Measurements from ENCODE around the gene ITPRID2. TPM values are rescaled to one million over a fixed set of nuclear protein-coding genes. Genes with fewer than 3 reads are reported as not detected.

Gene ITPRID2
- total and polyA plus RNA-seq, 2 of the 13 experiments (the other 11 are each of a cell fraction or from before 2014, with no cell fraction given), result 44.8 to 62.3 TPM

DNA sequence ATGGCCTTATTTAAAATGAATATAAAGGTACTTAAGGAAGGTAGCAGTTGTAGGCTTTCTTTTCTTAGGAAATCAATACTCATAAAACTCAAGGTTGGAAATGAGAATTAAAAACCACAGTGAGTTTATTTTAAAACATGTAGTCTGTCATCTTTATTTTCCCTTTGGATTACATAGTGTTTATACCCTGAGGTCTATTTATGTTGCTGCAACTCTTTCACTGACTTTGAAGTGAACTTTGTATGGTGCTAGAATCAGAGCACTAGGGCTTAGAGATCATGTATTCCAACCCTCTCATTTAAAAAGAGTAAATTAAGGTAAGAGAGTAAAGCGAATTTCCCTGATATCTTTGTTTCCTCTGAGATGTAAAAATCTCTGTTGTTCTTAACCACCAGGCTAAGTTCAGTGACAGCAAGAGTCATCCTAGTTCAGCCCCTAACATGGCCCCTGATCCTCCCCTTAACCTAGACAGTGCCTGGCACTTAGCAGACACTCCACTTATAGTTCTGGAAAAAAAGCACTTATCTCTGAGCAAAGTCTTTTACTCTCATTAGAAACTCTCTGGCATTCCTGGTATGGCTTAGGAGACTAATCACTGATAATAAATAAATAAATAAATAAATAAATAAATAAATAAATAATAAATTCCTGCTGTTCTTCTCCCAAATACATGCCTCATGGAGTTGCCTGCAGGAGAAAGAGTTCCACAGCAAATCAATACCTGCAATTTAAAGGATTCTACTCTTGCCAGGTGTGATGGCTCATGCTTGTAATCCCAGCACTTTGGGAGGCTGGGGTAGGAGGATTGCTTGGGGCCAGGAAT is 61.1 kb downstream of the ITPRID2 start (continued):
- TF ChIP-seq CCDC6 (CRISPR knock-in tag; IDR thresholded peaks at IDR 0.05) (no peak), ELK4 (CRISPR knock-in tag; IDR thresholded peaks at IDR 0.05; ENCODE audit: borderline replicate concordance) (no peak), ZSCAN9 (CRISPR knock-in tag; IDR thresholded peaks at IDR 0.05; ENCODE audit: borderline replicate concordance) (no peak)

DNA sequence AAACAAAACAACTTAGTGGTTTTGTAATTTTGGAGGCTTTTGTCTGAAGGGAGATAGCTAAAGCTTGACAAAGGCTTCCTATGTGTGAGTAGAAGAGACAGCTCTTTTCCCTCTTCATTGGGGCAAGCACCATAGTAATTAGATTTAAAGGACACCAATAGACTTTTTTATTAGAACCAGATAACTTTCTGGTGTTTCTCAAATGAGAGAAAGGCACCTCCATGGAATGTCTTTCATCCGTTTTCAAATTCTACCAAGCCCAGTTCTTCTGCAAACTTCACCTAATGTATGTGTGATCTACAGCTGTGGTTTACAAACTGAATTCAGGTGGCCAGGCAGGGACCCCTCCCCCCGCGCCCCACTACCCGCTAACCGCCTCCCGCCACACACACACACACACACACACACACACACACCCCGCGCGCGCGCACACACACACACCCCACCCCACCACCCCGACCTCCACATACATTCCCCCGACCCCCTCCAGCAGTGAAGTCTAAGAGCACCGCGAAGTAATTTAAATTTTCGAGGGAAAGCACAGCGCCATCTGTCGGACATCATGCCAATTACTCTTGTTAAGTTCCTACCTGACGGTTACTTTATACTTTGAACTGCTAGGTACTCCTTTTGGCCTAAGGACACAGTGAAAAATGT is 62.5 kb downstream of the ITPRID2 start:
- ATAC-seq, result peak; percentile 92
- POLR2A ChIA-PET, result no interaction called here
- Histone ChIP-seq H3K4me1 (ENCODE audit: insufficient read depth, low read length) (peaks cover 40% of the 10 kb centered on the region), H3K4me3 (replicated peaks in 1 of 3; ENCODE audit: insufficient read depth in 1 of 3, low read depth in 2 of 3, low read length in 3 of 3) (peak overlapping the region; percentile 52 to 58 (median 53)), H4K20me1 (ENCODE audit: insufficient read depth, low read length) (no peaks in the 10 kb centered on the region), H3K4me2 (ENCODE audit: low read depth, low read length) (peak overlapping the region; percentile 61), H3K27me3 (ENCODE audit: control insufficient read depth in 1 of 2, insufficient read depth in 2 of 2, low read length in 2 of 2) (no peaks in the 10 kb centered on the region; a peak in 1 of 5 replicates), H3K27ac (ENCODE audit: extremely low read length, insufficient read depth, low read length) (peak overlapping the region; percentile 16), H3K36me3 (replicated peaks in 1 of 2; ENCODE audit: control insufficient read depth in 1 of 2, insufficient read depth in 2 of 2, low read length in 2 of 2) (no peaks in the 10 kb centered on the region), H3K9me3 (ENCODE audit: low read length) (no peaks in the 10 kb centered on the region), H3K9ac (ENCODE audit: insufficient read depth, low read depth, low read length) (peak overlapping the region; percentile 49), H2AFZ (ENCODE audit: low read length) (peak overlapping the region; percentile 65), H3K79me2 (ENCODE audit: insufficient read depth, low read length) (no peaks in the 10 kb centered on the region)
- BruUV-seq (replicated peaks), result no TSS peak
- in situ Hi-C loops (cut with HindIII; ENCODE audit: extremely low pct_ligation_motif_present, low pct_unique_long_range_greater_than_20kb) (no loop called here), intact Hi-C loops (cut with micrococcal nuclease; ENCODE audit: unreplicated experiment) (loop anchor here (1.0 to 10.0 kb wide), 6 partner anchors 10 to 216 kb away; partner anchors contain the start of gene ITPRID2)
- peak; percentile 44 for FAIRE-seq
- DNase-seq (ENCODE audit: low spot score), result peak; percentile 70
- CTCF ChIA-PET (ENCODE audit: low intra/inter-chr PET ratio, low total read pairs), result interaction anchor here (0.8 to 2.8 kb wide), 3 partner anchors 50 to 216 kb away, joined by 3 to 19 read pairs (median 4); no protein-coding TSS in a partner anchor
- WGBS (ENCODE audit: low lambda C conversion rate), result 3% methylated on average over 19 of the region's 19 CpGs
- TF ChIP-seq MEIS1 (CRISPR knock-in tag; IDR thresholded peaks at IDR 0.05; ENCODE audit: borderline replicate concordance) (no peak), SOX13 (IDR thresholded peaks at IDR 0.05) (no peak), SOX13 (CRISPR knock-in tag; conservative IDR thresholded peaks at IDR 0.05 in 1 of 2, IDR thresholded peaks at IDR 0.05 in 1 of 2) (0 out of 4 replicates have a peak, but pooled peaks of 1 of the 2 experiments have one; percentile 9), HOMEZ (CRISPR knock-in tag; IDR thresholded peaks at IDR 0.05; ENCODE audit: low read depth) (0 out of 2 replicates have a peak, but pooled peaks have one; percentile 27), SNAPC2 (CRISPR knock-in tag; IDR thresholded peaks at IDR 0.05) (no peak), SMC3 (IDR thresholded peaks at IDR 0.05; ENCODE audit: low read length) (peak; percentile 48; the same call in 1 of the 2 replicates), ZNF251 (CRISPR knock-in tag; IDR thresholded peaks at IDR 0.05) (no peak), POLR2AphosphoS2 (IDR thresholded peaks at IDR 0.05; ENCODE audit: low read depth, low read length) (no peak), ZFY (CRISPR knock-in tag; IDR thresholded peaks at IDR 0.05) (peak; percentile 18; the same call in 1 of the 2 replicates)
- TF ChIP-seq, protein P1, sequence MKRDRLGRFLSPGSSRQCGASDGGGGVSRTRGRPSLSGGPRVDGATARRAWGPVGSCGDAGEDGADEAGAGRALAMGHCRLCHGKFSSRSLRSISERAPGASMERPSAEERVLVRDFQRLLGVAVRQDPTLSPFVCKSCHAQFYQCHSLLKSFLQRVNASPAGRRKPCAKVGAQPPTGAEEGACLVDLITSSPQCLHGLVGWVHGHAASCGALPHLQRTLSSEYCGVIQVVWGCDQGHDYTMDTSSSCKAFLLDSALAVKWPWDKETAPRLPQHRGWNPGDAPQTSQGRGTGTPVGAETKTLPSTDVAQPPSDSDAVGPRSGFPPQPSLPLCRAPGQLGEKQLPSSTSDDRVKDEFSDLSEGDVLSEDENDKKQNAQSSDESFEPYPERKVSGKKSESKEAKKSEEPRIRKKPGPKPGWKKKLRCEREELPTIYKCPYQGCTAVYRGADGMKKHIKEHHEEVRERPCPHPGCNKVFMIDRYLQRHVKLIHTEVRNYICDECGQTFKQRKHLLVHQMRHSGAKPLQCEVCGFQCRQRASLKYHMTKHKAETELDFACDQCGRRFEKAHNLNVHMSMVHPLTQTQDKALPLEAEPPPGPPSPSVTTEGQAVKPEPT (CRISPR knock-in tag; IDR thresholded peaks at IDR 0.05; ENCODE audit: low read depth), result no peak
- TF ChIP-seq, protein P2, sequence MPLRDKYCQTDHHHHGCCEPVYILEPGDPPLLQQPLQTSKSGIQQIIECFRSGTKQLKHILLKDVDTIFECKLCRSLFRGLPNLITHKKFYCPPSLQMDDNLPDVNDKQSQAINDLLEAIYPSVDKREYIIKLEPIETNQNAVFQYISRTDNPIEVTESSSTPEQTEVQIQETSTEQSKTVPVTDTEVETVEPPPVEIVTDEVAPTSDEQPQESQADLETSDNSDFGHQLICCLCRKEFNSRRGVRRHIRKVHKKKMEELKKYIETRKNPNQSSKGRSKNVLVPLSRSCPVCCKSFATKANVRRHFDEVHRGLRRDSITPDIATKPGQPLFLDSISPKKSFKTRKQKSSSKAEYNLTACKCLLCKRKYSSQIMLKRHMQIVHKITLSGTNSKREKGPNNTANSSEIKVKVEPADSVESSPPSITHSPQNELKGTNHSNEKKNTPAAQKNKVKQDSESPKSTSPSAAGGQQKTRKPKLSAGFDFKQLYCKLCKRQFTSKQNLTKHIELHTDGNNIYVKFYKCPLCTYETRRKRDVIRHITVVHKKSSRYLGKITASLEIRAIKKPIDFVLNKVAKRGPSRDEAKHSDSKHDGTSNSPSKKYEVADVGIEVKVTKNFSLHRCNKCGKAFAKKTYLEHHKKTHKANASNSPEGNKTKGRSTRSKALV (CRISPR knock-in tag; IDR thresholded peaks at IDR 0.05), result no peak
